ENCODE results near the gene BAD. TPM values are rescaled to one million over a fixed set of nuclear protein-coding genes. Genes with fewer than 3 reads are reported as not detected.
"Not testable (repeated sequence)": the region's sequence is repeated elsewhere in the genome, so short reads cannot be mapped to it uniquely, and the experiment has no call there.

The BAD gene
- total RNA-seq, 2 experiments from 2014 or later, result 21.2 to 74.2 TPM

DNA sequence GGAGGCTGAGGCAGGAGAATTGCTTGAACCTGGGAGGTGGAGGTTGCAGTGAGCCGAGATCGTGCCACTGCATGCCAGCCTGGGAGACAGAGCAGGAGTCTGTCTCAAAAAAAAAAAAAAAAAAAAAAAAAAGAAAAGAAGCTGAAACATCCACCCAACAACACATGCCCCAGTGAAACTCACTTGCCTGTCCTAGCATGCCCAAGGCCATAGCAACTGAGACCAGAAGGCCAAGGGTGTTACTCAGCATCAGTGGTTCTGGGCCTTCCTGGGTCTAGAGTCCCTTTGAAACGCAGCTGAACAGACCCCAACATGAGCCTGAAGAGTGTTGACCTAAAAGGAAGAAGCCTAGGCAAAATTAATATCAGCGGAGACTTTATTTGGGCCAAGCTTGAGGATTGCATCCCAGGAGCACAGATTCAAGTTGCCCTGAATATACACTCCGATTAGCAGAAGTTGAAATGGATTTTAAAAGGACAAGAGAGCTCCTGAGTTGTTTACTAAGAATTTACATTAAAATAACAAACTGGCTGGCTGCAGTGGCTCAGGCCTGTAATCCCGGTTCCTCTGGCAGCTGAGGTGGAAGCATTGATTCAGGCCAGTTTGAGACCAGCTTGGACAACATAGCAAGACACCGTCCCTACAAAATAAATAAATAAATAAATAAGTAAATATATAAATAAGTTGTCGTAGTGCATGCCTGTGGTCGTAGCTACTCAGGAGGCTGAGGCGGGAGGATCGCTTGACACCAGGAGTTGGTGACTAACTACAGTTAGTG is 40.4 kb upstream of the BAD start:
- Histone ChIP-seq H2AFZ (ENCODE audit: low read length) (no peak overlapping the region), H3K4me1 (ENCODE audit: insufficient read depth, low read length, poor library complexity, severe bottlenecking) (peaks cover under 1% of the 10 kb centered on the region), H3K27ac (ENCODE audit: low read depth, low read length, poor library complexity, severe bottlenecking) (no peak overlapping the region), H3K9me3 (ENCODE audit: low read length) (no peaks in the 10 kb centered on the region), H3K4me2 (ENCODE audit: low read length) (no peak overlapping the region), H3K36me3 (ENCODE audit: insufficient read depth, low read length) (peaks cover 31% of the 10 kb centered on the region; the same call in 1 of the 2 replicates), H3K79me2 (ENCODE audit: insufficient read depth, low read depth, low read length) (peaks cover under 1% of the 10 kb centered on the region; the same call in 1 of the 2 replicates), H4K20me1 (ENCODE audit: insufficient read depth, low read length) (no peaks in the 10 kb centered on the region), H3K9me2 (ENCODE audit: insufficient read depth, low read length) (no peaks in the 10 kb centered on the region), H3K4me3 (ENCODE audit: low read depth, low read length, poor library complexity, severe bottlenecking) (no peak overlapping the region)
- no TSS peak for BruUV-seq (replicated peaks)
- POLR2A ChIA-PET, result interaction anchor here (1.3 kb wide), 1 partner anchor 14 kb away, joined by 3 read pairs; no protein-coding TSS in a partner anchor
- CTCF ChIA-PET (ENCODE audit: unreplicated experiment), result no interaction called here
- DNase-seq (ENCODE audit: low spot score), result no peak
- intact Hi-C loops (cut with micrococcal nuclease; ENCODE audit: unreplicated experiment), result no loop called here
- no peak for TF ChIP-seq EZH2phosphoT487 (IDR thresholded peaks at IDR 0.05; ENCODE audit: borderline replicate concordance, low read depth, low read length)
- TF ChIP-seq, protein P1, sequence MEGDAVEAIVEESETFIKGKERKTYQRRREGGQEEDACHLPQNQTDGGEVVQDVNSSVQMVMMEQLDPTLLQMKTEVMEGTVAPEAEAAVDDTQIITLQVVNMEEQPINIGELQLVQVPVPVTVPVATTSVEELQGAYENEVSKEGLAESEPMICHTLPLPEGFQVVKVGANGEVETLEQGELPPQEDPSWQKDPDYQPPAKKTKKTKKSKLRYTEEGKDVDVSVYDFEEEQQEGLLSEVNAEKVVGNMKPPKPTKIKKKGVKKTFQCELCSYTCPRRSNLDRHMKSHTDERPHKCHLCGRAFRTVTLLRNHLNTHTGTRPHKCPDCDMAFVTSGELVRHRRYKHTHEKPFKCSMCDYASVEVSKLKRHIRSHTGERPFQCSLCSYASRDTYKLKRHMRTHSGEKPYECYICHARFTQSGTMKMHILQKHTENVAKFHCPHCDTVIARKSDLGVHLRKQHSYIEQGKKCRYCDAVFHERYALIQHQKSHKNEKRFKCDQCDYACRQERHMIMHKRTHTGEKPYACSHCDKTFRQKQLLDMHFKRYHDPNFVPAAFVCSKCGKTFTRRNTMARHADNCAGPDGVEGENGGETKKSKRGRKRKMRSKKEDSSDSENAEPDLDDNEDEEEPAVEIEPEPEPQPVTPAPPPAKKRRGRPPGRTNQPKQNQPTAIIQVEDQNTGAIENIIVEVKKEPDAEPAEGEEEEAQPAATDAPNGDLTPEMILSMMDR (conservative IDR thresholded peaks at IDR 0.05; ENCODE audit: low read length), result no peak

- H3K4me1 ChIP-seq (ENCODE audit: insufficient read depth, low read length, poor library complexity, severe bottlenecking); CTCF ChIA-PET (ENCODE audit: unreplicated experiment); H4K20me1 ChIP-seq (ENCODE audit: insufficient read depth, low read length); DNase-seq (ENCODE audit: low spot score); H3K79me2 ChIP-seq (ENCODE audit: insufficient read depth, low read depth, low read length); intact Hi-C loops (cut with micrococcal nuclease; ENCODE audit: unreplicated experiment); H3K4me3 ChIP-seq (ENCODE audit: low read depth, low read length, poor library complexity, severe bottlenecking); H3K4me2 ChIP-seq (ENCODE audit: low read length); H3K9me2 ChIP-seq (ENCODE audit: insufficient read depth, low read length); H3K9me3 ChIP-seq (ENCODE audit: low read length); H3K27ac ChIP-seq (ENCODE audit: low read depth, low read length, poor library complexity, severe bottlenecking); H2AFZ ChIP-seq (ENCODE audit: low read length); BruUV-seq (replicated peaks): not testable (repeated sequence)
- peaks cover 37% of the 10 kb centered on the region; the same call in 1 of the 2 replicates for H3K36me3 ChIP-seq (ENCODE audit: insufficient read depth, low read length)
- POLR2A ChIA-PET, result interaction anchor here (0.8 kb wide), 1 partner anchor 8 kb away, joined by 4 read pairs; no protein-coding TSS in a partner anchor
Measured at GRCh38 chr11:64323984-64324383, 39.5 kb upstream of the BAD start.

DNA sequence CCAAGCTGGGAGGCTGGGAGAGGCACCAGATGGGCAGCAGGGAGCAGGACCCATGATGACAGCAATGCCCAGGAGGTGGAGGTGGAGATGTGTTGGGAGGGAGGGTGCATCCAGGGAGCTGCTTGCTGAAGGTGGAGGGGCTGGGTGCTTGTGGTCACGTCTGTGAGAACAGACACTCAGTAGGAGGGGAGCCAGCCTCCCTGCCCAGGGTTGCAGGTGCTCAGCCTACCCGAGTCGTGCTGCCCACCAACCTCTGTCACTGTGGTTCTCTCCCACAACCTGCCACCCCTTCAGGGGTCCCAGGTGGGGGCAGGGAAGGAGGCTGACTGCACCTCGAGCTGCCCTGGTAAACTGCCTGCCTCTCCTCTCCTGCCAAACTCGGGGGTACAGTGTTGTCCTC is 38.9 kb upstream of the BAD start:
- TF ChIP-seq, protein P1 (conservative IDR thresholded peaks at IDR 0.05; ENCODE audit: low read length), result no peak
- TF ChIP-seq EZH2phosphoT487 (IDR thresholded peaks at IDR 0.05; ENCODE audit: borderline replicate concordance, low read depth, low read length), result no peak
- H3K36me3 ChIP-seq (ENCODE audit: insufficient read depth, low read length), result peaks cover 37% of the 10 kb centered on the region; the same call in 1 of the 2 replicates
- no peak overlapping the region for H3K4me2 ChIP-seq (ENCODE audit: low read length)
- no peak overlapping the region for H3K27ac ChIP-seq (ENCODE audit: low read depth, low read length, poor library complexity, severe bottlenecking)
- no peak for DNase-seq (ENCODE audit: low spot score)
- intact Hi-C loops (cut with micrococcal nuclease; ENCODE audit: unreplicated experiment), result no loop called here
- BruUV-seq (replicated peaks), result no TSS peak
- H3K9me2 ChIP-seq (ENCODE audit: insufficient read depth, low read length), result no peaks in the 10 kb centered on the region
- no peak overlapping the region for H2AFZ ChIP-seq (ENCODE audit: low read length)
- peaks cover 12% of the 10 kb centered on the region for H3K4me1 ChIP-seq (ENCODE audit: insufficient read depth, low read length, poor library complexity, severe bottlenecking)
- POLR2A ChIA-PET, result interaction anchor here (0.8 kb wide), 1 partner anchor 9 kb away, joined by 4 read pairs; no protein-coding TSS in a partner anchor
- no peaks in the 10 kb centered on the region for H3K9me3 ChIP-seq (ENCODE audit: low read length)
- no peaks in the 10 kb centered on the region for H4K20me1 ChIP-seq (ENCODE audit: insufficient read depth, low read length)
- CTCF ChIA-PET (ENCODE audit: unreplicated experiment), result interaction anchor here (0.6 kb wide), 1 partner anchor 32 kb away, joined by 6 read pairs; no protein-coding TSS in a partner anchor
- H3K4me3 ChIP-seq (ENCODE audit: low read depth, low read length, poor library complexity, severe bottlenecking), result no peak overlapping the region
- peaks cover 14% of the 10 kb centered on the region; the same call in 1 of the 2 replicates for H3K79me2 ChIP-seq (ENCODE audit: insufficient read depth, low read depth, low read length)

Data from OCI-LY7 (cell line).